AML-193 (cell line): Measurements from ENCODE around the gene GLB1L2.
"Not testable (repeated sequence)": the region's sequence is repeated elsewhere in the genome, so short reads cannot be mapped to it uniquely, and the experiment has no call there.

Experiments used
- DNase-seq, 2 experiments: peaks; one replicate each; lab custom pipeline; 2025; lab: John Stamatoyannopoulos, UW

Gene GLB1L2

GRCh38 chr11:134331354-134332188 is at the start of gene GLB1L2:
GLB1L2 (plus strand) TSS chr11:134331988; CDS start chr11:134332062, 74 bp downstream.
- no peak for DNase-seq

- no peak for DNase-seq
Measured at GRCh38 chr11:134282121-134283045, 49.4 kb upstream of the GLB1L2 start.

GRCh38 chr11:134283461-134284230 is 48.1 kb upstream of the GLB1L2 start:
- no peak for DNase-seq

- not testable (repeated sequence) for DNase-seq
Measured at GRCh38 chr11:134284349-134284748, 47.4 kb upstream of the GLB1L2 start.

GRCh38 chr11:134287561-134287960 is 44.2 kb upstream of the GLB1L2 start:
- DNase-seq = no peak

DNA sequence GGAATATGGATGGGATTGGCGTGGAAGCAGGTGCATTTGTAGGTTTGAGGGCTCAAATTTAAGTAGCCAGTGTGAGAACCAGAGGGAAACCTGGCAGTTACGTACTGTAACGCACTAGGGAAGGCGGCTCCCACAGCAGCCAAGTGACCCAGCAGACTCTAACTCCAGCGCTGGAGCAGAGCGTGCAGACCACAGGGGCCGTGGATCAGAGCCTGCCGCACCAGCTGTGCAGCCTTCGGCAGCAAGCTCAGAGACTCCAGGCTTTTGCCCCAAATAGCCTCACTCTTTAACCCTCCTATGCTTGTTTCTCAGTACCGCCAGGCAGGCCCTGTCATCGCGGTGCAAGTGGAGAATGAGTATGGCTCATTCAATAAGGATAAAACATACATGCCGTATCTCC is 43.3 kb upstream of the GLB1L2 start:
- DNase-seq = no peak

- no peak for DNase-seq
Measured at GRCh38 chr11:134289167-134289566, 42.6 kb upstream of the GLB1L2 start.

GRCh38 chr11:134289789-134290188 is 42.0 kb upstream of the GLB1L2 start:
- no peak for DNase-seq

DNA sequence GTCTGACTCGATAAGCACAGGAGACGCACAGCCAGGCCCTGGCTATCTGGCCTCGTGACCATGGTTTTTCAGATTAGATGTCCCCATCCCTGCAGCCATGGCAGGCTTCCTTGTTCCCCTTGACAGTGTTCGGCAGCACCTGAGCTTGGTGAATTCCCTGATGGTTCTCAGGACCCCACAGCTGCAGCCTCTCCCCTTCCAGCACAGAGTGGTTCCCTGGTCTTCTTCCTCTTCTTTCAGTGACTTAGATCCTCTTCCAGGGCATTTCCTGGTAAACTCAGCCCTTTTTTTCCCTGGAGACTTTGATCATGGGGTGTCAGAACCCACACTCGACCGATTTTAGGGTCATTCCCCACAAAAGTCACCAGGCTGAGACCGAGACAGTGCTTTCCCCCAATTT is 41.1 kb upstream of the GLB1L2 start:
- no peak for DNase-seq

GRCh38 chr11:134291196-134291595 is 40.6 kb upstream of the GLB1L2 start:
- DNase-seq = no peak

DNA sequence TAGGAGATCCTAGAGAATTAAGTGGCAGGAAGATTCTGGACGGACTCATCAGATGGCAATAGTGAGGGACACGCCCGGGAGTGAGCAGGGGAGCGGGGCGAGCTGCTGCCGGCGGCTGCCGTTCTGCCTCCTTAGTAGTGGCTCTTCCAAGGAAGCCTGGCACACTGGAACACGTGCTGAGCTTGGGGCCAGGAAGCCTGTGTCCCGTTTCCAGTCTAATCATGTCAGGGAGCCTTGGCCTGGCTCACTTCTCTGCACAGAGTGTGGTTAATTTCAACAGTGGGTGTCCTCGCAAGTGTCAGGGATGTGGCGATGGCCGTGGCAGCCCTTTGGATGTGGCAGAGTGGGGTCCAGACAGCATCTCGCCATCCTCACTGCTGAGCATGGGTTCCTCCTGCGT is 39.1 kb upstream of the GLB1L2 start:
- DNase-seq = no peak

GRCh38 chr11:134293119-134294113 is 38.4 kb upstream of the GLB1L2 start:
- DNase-seq = no peak

DNA sequence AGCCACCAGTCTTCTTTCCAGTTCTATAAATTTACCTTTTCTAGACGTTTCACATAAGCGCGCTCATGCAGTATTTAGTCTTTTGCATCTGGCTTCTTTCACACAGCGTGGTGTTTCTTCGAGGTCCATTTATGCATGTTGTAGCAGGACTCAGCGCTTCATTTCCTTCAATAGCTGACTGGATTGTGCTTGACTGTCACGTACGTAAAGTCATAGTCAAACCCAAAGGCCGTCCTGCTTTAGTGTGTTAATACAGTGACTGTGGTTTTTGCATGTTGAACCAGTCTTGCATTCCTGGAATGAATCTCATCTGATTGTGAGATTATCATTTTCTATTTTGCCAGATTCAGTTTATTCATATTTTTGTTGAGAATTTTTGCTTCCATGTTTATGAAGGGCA is 37.1 kb upstream of the GLB1L2 start:
- DNase-seq = no peak

DNA sequence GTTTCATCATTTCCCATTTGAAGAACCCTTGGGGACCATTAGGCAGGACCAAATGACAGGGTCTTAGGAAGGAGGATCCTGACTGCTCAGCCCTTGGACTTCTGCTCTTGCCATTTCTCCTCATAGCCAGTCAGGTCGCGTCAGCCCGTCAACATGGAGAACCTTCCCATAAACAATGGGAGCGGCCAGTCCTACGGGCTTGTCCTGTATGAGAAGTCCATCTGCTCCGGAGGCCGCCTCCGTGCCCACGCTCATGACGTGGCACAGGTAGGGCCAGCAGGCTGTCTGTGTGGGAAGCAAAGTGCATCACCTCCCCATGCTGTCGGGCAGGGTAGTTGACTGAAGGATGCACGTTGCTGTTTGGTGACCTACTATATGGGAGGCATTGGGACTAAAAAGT is 19.6 kb upstream of the GLB1L2 start:
- DNase-seq = no peak

- DNase-seq = no peak
Measured at GRCh38 chr11:134312807-134313206, 19.0 kb upstream of the GLB1L2 start.

DNA sequence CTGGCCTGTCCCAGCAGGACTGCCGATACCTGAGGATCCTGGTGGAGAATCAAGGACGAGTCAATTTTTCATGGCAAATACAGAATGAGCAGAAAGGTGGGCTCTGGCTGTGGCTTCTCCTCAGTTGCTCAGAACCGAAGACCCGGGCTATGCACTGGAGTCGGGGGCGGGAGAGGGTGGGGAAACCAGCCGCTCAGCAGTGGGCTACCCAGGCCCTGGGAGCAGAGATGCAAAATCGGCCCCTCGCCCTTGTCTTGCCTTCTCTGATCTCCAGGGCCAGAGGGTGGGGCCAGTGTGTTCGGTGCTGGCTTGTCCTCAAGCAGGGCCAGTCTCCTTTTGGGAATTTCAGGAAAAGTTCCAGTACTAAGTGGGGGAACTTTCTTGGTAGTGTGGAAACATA is 18.4 kb upstream of the GLB1L2 start:
- no peak for DNase-seq

- no peak for DNase-seq
Measured at GRCh38 chr11:134313821-134314607, 17.8 kb upstream of the GLB1L2 start.

- DNase-seq = no peak
Measured at GRCh38 chr11:134317103-134317502, 14.7 kb upstream of the GLB1L2 start.

DNA sequence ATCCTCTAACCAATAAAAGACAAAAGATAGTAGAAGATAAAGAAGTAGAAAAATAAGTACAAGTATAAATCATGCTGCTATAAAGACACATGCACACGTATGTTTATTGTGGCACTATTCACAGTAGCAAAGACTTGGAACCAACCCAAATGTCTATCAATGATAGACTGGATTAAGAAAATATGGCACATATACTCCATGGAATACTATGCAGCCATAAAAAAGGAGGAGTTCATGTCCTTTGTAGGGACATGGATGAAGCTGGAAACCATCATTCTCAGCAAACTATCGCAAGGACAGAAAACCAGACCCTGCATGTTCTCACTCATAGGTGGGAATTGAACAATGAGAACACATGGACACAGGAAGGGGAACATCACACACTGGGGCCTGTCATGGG is 10.4 kb upstream of the GLB1L2 start:
- not testable (repeated sequence) for DNase-seq

GRCh38 chr11:134322553-134322952 is 9.2 kb upstream of the GLB1L2 start:
- no peak for DNase-seq
